GM23248 (cell line): Measurements from ENCODE around the gene MDGA2.

Source experiments
- EZH2 ChIP-seq: fragments of 200-600 bp; sonication (generic); IDR thresholded peaks from 2 replicates; pipeline ENCODE4 v1.6.1; 2018; ENCODE audit warnings: antibody characterized with exemption, mild to moderate bottlenecking; ENCODE audit not compliant: insufficient read depth, poor library complexity, severe bottlenecking
- EZH2phosphoT487 ChIP-seq: fragments of 200-600 bp; sonication (generic); IDR thresholded peaks from 2 replicates; pipeline ENCODE4 v1.6.1; 2018; ENCODE audit warnings: antibody characterized with exemption, moderate library complexity, mild to moderate bottlenecking, low read depth; ENCODE audit not compliant: insufficient read depth

DNA sequence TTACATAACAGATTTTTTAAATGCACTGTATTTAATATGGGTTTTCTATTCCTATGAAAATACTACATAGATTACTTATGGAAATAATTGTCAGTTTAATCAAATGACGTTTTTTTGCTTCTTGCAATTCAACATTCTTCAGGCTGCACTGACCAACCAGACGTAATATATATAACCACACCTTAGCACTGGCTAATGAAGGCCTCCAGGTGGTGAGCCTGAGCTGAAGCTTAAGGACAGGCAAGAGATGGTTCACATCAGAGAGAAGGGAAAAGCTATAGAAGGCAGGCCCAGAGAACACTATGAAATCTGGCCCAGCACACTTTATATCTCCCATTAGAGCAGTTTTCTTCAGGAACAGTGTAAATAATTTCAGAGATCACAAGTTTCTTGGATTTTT, 2.8 kb upstream of the MDGA2 start:
- no peak for TF ChIP-seq EZH2
- TF ChIP-seq EZH2phosphoT487: no peak
